Small intestine (tissue), 7 donors: ENCODE data around the gene HTR2C. TPM values are rescaled to one million over a fixed set of nuclear protein-coding genes. Genes with fewer than 3 reads are reported as not detected.
"Not testable (repeated sequence)": the region's sequence is repeated elsewhere in the genome, so short reads cannot be mapped to it uniquely, and the experiment has no call there.

Experiments
- DNase-seq, 2 donors: peaks; one replicate each; pipeline versions ENCODE4 v3.0.0 to v3.0.0-alpha.2; 2013
- FAIRE-seq: peaks from 2 replicates; lab custom pipeline; 2012; peaks lifted over from hg19 to GRCh38; lab: Jason Lieb, UNC
- H3K27ac ChIP-seq, 3 donors: one replicate each; pipeline ENCODE4 v1.5.1; 2013; ENCODE audit warnings: low read length in 2 of 3, mild to moderate bottlenecking in 2 of 3, control low read depth in 1 of 3, inconsistent platforms in 1 of 3, low read depth in 1 of 3, moderate library complexity in 1 of 3
- H3K27me3 ChIP-seq, 3 donors: one replicate each; pipeline ENCODE4 v1.6.1; 2013; ENCODE audit warnings: low read length in 3 of 3, inconsistent platforms in 1 of 3; ENCODE audit not compliant: control insufficient read depth in 3 of 3, insufficient read depth in 3 of 3
- H3K36me3 ChIP-seq, 3 donors: one replicate each; pipeline ENCODE4 v1.6.1; 2013; ENCODE audit warnings: low read length in 3 of 3, inconsistent platforms in 1 of 3, low read depth in 1 of 3, mild to moderate bottlenecking in 1 of 3, moderate library complexity in 1 of 3; ENCODE audit not compliant: control insufficient read depth in 3 of 3, insufficient read depth in 2 of 3
- H3K4me1 ChIP-seq, 3 donors: one replicate each; pipeline ENCODE4 v1.6.1; 2013; ENCODE audit warnings: low read length in 2 of 3, inconsistent platforms in 1 of 3, low read depth in 1 of 3, mild to moderate bottlenecking in 1 of 3, moderate library complexity in 1 of 3; ENCODE audit not compliant: control insufficient read depth in 3 of 3, insufficient read depth in 2 of 3
- H3K4me3 ChIP-seq, 3 donors: one replicate each; pipeline ENCODE4 v1.5.1; 2013; ENCODE audit warnings: low read length in 3 of 3, control low read depth in 1 of 3, inconsistent platforms in 1 of 3, low read depth in 1 of 3, mild to moderate bottlenecking in 1 of 3, moderate library complexity in 1 of 3
- H3K9me3 ChIP-seq, 2 donors: one replicate each; pipeline ENCODE4 v1.6.1; 2013; ENCODE audit warnings: low read depth in 1 of 2, low read length in 1 of 2; ENCODE audit not compliant: control insufficient read depth in 2 of 2, insufficient read depth in 1 of 2
- WGBS, 3 donors: extraction: QIAGEN DNeasy Blood & Tissue Kit; methylation state at CpG; one replicate each; pipeline ENCODE4 v1.1.7; 2013; 5-methylcytosine and 5-hydroxymethylcytosine counted together
- polyA plus RNA-seq, 4 donors: library from polyadenylated mRNA; stranded (reverse) in 3 of 4; unstranded in 1 of 4; fragments of 200-250 nt in 3 of 4; fragments of 120-200 nt in 1 of 4; gene quantifications; one replicate each; pipeline versions ENCODE4 v1.2.1 to v1.2.3, GENCODE V29; 2013
- donor health status: healthy with polysubstance abuse.
- donor health status: control.
- donor health status: control.
- donor health status: Bipolar disorder and iron deficiency.
- donor health status: healthy.

Gene HTR2C
- polyA plus RNA-seq, 4 donors, result not detected

DNA sequence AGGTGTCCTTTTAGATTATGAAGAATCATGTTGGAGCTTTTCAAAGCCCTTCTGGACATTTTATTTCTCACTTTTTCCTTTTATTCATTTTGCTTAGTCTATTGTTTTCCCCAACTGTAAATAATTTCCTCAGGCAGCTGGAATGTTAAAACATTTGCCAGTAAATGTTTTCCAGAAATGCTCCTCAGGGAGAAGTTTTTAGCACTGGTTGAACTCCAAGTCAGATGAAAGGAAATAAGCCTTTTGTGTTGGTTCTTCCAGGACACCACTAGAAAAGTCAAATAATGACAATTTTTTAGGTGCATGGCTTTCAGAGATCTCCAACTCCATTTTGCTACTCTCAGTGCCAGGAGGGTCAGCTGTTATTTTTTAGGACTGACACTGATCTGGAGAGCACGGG is 305.6 kb downstream of the HTR2C start:
- WGBS, 3 donors, result 64 to 90% (median 82%) methylated on average over 1 of the region's 1 CpG
- no peak overlapping the region for H3K27ac ChIP-seq
- H3K36me3 ChIP-seq, result no peaks in the 10 kb centered on the region
- H3K4me1 ChIP-seq, result no peaks in the 10 kb centered on the region
- FAIRE-seq, result no peak
- H3K9me3 ChIP-seq, result no peaks in the 10 kb centered on the region
- H3K4me3 ChIP-seq, result no peak overlapping the region
- H3K27me3 ChIP-seq, result no peaks in the 10 kb centered on the region
- no peak for DNase-seq

DNA sequence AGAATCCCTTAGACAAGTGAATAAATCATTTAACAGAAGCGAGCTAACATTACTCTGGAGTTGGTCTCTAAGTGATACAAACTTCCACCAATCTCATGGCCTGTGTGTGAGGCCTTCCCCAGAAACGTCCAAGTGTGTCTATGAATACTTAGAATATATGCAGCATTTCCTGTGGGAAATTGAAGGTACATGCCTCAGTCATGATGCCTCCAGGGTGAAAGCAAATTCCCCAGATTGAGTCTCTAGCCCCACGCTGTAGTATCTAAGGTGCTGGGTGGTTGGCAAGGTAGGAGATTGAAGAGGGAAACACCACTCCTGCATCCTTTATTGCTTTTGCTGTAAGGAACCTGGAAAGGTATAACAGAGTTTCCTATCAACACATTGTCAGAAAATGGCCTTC is 319.7 kb downstream of the HTR2C start:
- H3K27ac ChIP-seq, result no peak overlapping the region
- DNase-seq (no peak), FAIRE-seq (no peak)
- WGBS, 3 donors, result 47 to 61% (median 55%) methylated on average over 3 of the region's 3 CpGs
- no peaks in the 10 kb centered on the region for H3K27me3 ChIP-seq
- peaks cover 0 to 5% of the 10 kb centered on the region in 2 donors for H3K9me3 ChIP-seq
- no peak overlapping the region for H3K4me3 ChIP-seq
- H3K4me1 ChIP-seq, result no peaks in the 10 kb centered on the region
- no peaks in the 10 kb centered on the region for H3K36me3 ChIP-seq

DNA sequence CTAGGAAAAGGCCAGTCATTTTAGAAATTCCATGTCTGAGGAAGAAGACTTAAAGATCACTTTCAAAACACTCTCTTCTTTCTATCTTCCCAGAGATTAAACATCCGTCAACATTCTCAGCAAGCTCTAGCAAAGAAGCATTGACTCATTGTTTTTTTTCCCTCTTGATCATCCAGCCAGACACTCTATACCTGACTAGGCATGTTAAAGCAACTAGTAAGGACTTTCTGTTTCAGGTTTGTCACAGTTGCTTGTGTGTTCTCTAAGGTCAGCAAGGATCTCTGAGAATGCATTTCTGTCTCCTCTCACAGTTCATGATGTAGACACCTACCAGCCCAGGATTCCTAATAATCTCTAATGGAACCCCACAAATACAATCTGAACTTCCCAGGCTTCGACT is 321.4 kb downstream of the HTR2C start:
- Histone ChIP-seq H3K36me3 (no peaks in the 10 kb centered on the region), H3K27me3 (no peaks in the 10 kb centered on the region), H3K4me1 (no peaks in the 10 kb centered on the region), H3K4me3 (no peak overlapping the region), H3K9me3 (no peaks in the 10 kb centered on the region), H3K27ac (no peak overlapping the region)
- DNase-seq (no peak), FAIRE-seq (no peak)
- 41 to 69% (median 48%) methylated on average over 2 of the region's 2 CpGs for WGBS, 3 donors

DNA sequence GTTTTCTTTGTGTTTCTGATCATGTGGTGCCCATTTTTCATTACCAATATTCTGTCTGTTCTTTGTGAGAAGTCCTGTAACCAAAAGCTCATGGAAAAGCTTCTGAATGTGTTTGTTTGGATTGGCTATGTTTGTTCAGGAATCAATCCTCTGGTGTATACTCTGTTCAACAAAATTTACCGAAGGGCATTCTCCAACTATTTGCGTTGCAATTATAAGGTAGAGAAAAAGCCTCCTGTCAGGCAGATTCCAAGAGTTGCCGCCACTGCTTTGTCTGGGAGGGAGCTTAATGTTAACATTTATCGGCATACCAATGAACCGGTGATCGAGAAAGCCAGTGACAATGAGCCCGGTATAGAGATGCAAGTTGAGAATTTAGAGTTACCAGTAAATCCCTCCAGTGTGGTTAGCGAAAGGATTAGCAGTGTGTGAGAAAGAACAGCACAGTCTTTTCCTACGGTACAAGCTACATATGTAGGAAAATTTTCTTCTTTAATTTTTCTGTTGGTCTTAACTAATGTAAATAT is 323.2 kb downstream of the HTR2C start:
- H3K27ac ChIP-seq, result no peak overlapping the region
- WGBS, 3 donors, result 26 to 45% (median 34%) methylated on average over 9 of the region's 9 CpGs
- no peak overlapping the region for H3K4me3 ChIP-seq
- H3K4me1 ChIP-seq, result no peaks in the 10 kb centered on the region
- H3K36me3 ChIP-seq, result no peaks in the 10 kb centered on the region
- FAIRE-seq, result no peak
- H3K27me3 ChIP-seq, result no peaks in the 10 kb centered on the region
- H3K9me3 ChIP-seq, result no peaks in the 10 kb centered on the region
- DNase-seq, result no peak

DNA sequence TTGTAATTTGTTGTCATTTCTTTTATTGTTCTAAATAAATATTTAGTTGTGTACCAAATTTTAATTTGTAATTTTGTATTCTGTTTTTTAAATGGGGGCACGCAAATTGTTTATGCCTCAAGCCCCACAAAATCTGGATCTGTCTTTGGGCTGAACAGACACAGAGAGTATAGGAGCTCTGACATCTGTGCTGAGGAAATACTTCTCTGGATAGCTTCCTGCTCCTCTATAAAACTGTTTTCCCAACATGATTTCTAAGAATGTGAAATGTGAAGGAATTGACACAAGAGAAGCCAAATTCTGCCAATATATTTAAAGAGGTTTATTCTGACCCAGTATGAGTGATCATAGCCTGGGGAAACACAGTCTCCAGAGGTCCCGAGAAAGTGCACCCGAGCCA is 340.5 kb downstream of the HTR2C start:
- WGBS, 3 donors, result 59 to 78% (median 68%) methylated on average over 3 of the region's 3 CpGs
- DNase-seq (no peak), FAIRE-seq (no peak)
- no peaks in the 10 kb centered on the region for H3K36me3 ChIP-seq
- H3K27me3 ChIP-seq, result no peaks in the 10 kb centered on the region
- H3K27ac ChIP-seq, result no peak overlapping the region
- no peaks in the 10 kb centered on the region for H3K4me1 ChIP-seq
- H3K4me3 ChIP-seq, result no peak overlapping the region
- no peaks in the 10 kb centered on the region for H3K9me3 ChIP-seq

DNA sequence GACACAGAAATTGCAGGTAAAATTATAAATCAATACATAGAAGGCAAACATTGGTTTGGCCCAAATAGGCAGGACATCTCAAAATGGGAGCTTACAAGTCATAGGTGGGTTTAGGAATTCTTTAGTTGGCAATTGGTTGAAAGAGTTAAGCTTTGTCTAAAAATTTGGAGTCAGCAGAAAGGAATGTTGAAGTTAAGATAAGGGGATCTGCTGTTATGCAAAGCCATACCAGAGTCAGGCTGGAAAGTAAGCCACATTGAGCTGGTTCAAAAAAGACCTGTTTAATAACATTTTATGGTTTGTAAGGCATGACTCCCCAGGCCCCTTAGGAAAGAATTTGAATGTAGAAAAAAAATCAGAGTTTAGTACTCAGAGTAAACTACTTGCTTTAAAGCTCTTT is 341.0 kb downstream of the HTR2C start:
- FAIRE-seq, result no peak
- Histone ChIP-seq H3K27ac (no peak overlapping the region), H3K9me3 (no peaks in the 10 kb centered on the region), H3K36me3 (no peaks in the 10 kb centered on the region), H3K27me3 (no peaks in the 10 kb centered on the region), H3K4me1 (no peaks in the 10 kb centered on the region), H3K4me3 (no peak overlapping the region)
- no peak for DNase-seq

DNA sequence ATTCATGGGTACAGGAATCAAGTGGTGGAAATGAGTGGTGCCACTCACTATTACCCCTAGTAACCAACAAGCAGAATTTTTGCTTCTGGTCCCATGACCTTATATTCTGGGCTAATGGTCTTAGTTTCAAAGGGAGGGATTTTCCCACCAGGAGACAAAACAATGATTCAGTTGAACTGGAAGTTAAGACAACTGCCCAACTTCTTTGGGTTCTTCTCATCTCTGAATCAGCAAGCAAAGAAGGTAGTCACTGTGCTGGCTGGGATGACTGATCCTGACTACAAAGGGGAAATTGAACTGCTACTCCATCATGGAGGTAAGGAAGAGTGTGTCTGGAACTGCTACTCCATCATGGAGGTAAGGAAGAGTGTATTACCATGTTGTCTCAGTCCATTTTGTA is 346.3 kb downstream of the HTR2C start:
- no peaks in the 10 kb centered on the region for H3K36me3 ChIP-seq
- no peaks in the 10 kb centered on the region for H3K27me3 ChIP-seq
- no peaks in the 10 kb centered on the region for H3K4me1 ChIP-seq
- no peak overlapping the region for H3K27ac ChIP-seq
- peaks cover 0 to 5% of the 10 kb centered on the region in 2 donors for H3K9me3 ChIP-seq
- FAIRE-seq (no peak), DNase-seq (no peak)
- H3K4me3 ChIP-seq, result no peak overlapping the region

DNA sequence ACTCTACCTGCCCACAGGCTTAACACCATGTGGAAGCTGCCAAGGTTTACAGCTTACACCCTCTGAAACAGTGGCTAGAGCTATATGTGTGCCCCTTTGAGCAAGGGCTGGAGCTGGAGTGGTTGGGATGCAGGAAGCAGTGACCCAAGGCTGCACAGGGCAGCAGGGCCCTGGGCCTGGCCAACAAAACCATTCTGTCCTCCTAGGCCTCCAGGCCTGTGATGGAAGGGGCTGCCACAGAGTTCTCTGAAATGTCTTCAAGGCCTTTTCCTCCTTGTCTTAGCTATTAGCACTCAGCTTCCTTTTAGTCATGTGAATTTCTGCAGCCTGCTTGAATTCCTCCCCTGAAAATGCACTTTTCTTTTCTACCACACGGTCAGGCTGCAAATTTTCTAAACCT is 348.7 kb downstream of the HTR2C start:
- no peak overlapping the region for H3K4me3 ChIP-seq
- no peak for DNase-seq
- H3K27me3 ChIP-seq, result no peaks in the 10 kb centered on the region
- H3K36me3 ChIP-seq, result no peaks in the 10 kb centered on the region
- peaks cover 0 to 5% of the 10 kb centered on the region in 2 donors for H3K9me3 ChIP-seq
- WGBS, 3 donors, result 73 to 79% (median 77%) methylated on average over 1 of the region's 1 CpG
- no peak for FAIRE-seq
- H3K27ac ChIP-seq, result no peak overlapping the region
- no peaks in the 10 kb centered on the region for H3K4me1 ChIP-seq

DNA sequence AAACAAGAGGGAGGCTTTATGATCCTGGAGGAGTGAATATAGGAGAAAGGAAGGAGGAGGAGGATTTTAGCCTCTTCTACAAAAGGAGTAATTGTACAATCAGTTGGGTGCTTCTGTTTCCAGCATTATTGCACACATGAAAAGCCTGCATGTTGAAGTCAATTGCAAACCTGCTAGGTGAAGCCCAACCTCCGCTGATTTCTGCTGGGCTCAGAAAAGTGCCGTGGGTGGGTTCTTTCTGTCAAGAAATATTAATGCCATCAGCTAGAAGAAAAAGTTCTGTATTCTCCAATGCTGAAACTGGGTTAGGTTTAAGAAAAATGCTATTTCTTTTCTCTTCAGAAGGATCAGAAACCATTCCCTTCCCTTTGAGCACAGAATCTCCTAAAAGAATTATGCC is 349.4 kb downstream of the HTR2C start:
- H3K27me3 ChIP-seq, H3K4me1 ChIP-seq, H3K4me3 ChIP-seq, H3K36me3 ChIP-seq, FAIRE-seq, H3K9me3 ChIP-seq, DNase-seq, H3K27ac ChIP-seq: not testable (repeated sequence)
- WGBS, 3 donors, result 62 to 75% (median 71%) methylated on average over 2 of the region's 2 CpGs
